Pancreas (tissue), 10 donors: Measurements from ENCODE around the gene NEMF. TPM values are rescaled to one million over a fixed set of nuclear protein-coding genes. Genes with fewer than 3 reads are reported as not detected.

Experiments
- ATAC-seq, 4 donors: fragments of 200-7000 bp; cut with Tn5 transposase; one replicate each; pipeline versions ENCODE4 v1.8.0 to v1.9.1; 2020; ENCODE audit warnings: mild to moderate bottlenecking in 4 of 4, moderate library complexity in 4 of 4
- DNase-seq, 6 donors: peaks; one replicate each; pipeline ENCODE4 v3.0.0-alpha.2; 2020
- FAIRE-seq: peaks from 2 replicates; lab custom pipeline; 2012; peaks lifted over from hg19 to GRCh38; lab: Jason Lieb, UNC
- H3K27ac ChIP-seq, 4 donors: fragments of 200-600 bp; sonication (generic); 1 replicate in 3 of 4; 2 replicates in 1 of 4; pipeline versions ENCODE4 v1.5.0 to v1.8.0; 2020
- H3K27me3 ChIP-seq, 4 donors: fragments of 200-600 bp; one replicate each; pipeline ENCODE4 v1.8.0; 2021
- H3K36me3 ChIP-seq, 3 donors: fragments of 200-600 bp; sonication (generic) in 1 of 3; one replicate each; pipeline versions ENCODE4 v1.5.0 to v1.8.0; 2020 to 2021
- H3K4me1 ChIP-seq, 3 donors: fragments of 200-600 bp; one replicate each; pipeline ENCODE4 v1.8.0; 2021
- H3K4me3 ChIP-seq, 4 donors: fragments of 200-600 bp; sonication (generic) in 2 of 4; one replicate each; pipeline versions ENCODE4 v1.5.0 to v1.8.0; 2020 to 2021
- H3K9me3 ChIP-seq, 4 donors: fragments of 200-600 bp; one replicate each; pipeline ENCODE4 v1.8.0; 2021
- WGBS, 2 donors: extraction: QIAGEN DNeasy Blood & Tissue Kit; methylation state at CpG; one replicate each; pipeline ENCODE4 v1.1.7; 2013; 5-methylcytosine and 5-hydroxymethylcytosine counted together
- intact Hi-C, 3 donors: fragments of 100-400 bp; cut with DNase I; formaldehyde crosslinking; loops; one replicate each; pipeline versions ENCODE4 v1.11.1 to v1.14.2; 2022
- polyA plus RNA-seq, 2 donors: library from polyadenylated mRNA; stranded (reverse); fragments of 200-250 nt; gene quantifications; one replicate each; pipeline ENCODE4 v1.2.3, GENCODE V29; 2013
- total RNA-seq, 6 donors: library from RNA; stranded (reverse); fragmentation: NEBNext Ultra II Directional in 4 of 6; extraction: Animal tissue kit (Norgen Biotek cat#: 25700) in 4 of 6; gene quantifications; one replicate each; pipeline versions ENCODE4 v1.2.1 to v1.2.4, GENCODE V29; 2021 to 2023
- TF ChIP-seq, protein P1 (sequence below), 4 donors: fragments of 200-600 bp; sonication (generic) in 3 of 4; IDR thresholded peaks; one replicate each; pipeline versions ENCODE4 v1.5.0 to v1.8.0; 2021; ENCODE audit warnings: antibody characterized with exemption in 4 of 4
- donor health status: healthy with polysubstance abuse.
- donor health status: DM: no; HTN: no; CAD: no; lungs with moderate emphysema.
- donor health status: DM: no; HTN: no; CAD: no.
- donor health status: control.
- donor health status: control.
- donor health status: Bipolar disorder and iron deficiency.
- donor health status: DM: yes; HTN: yes; CAD: no.
- donor health status: DM: no; HTN: no; CAD: no.
- donor health status: DM: no; HTN: no; CAD: no.
- donor health status: DM: yes; HTN: yes; CAD: no.

NEMF gene
- total and polyA plus RNA-seq, 8 donors: 17.6 to 32.4 (median 22.1) TPM

- peak in 4 of 6 donors; percentile 20 to 86 (median 68) for DNase-seq
- H3K4me1 ChIP-seq: peaks cover 17 to 43% (median 37%) of the 10 kb centered on the region in 3 donors
- no peaks in the 10 kb centered on the region for H3K9me3 ChIP-seq
- WGBS, 2 donors: 0% methylated on average over 62 to 85 of the region's 85 CpGs
- peak overlapping the region; percentile 92 to 100 (median 98) for H3K4me3 ChIP-seq
- H3K27ac ChIP-seq: peak overlapping the region; percentile 95 to 100 (median 99)
- no peaks in the 10 kb centered on the region for H3K27me3 ChIP-seq
- ATAC-seq: peak; percentile 67 to 78 (median 70)
- intact Hi-C loops: loop anchor here in 1 of 3 donors (10.0 kb wide), 1 partner anchor 111 kb away; no protein-coding TSS in a partner anchor
- FAIRE-seq: no peak
- H3K36me3 ChIP-seq: peaks cover 0 to 6% (median 0%) of the 10 kb centered on the region in 3 donors
- TF ChIP-seq, protein P1, sequence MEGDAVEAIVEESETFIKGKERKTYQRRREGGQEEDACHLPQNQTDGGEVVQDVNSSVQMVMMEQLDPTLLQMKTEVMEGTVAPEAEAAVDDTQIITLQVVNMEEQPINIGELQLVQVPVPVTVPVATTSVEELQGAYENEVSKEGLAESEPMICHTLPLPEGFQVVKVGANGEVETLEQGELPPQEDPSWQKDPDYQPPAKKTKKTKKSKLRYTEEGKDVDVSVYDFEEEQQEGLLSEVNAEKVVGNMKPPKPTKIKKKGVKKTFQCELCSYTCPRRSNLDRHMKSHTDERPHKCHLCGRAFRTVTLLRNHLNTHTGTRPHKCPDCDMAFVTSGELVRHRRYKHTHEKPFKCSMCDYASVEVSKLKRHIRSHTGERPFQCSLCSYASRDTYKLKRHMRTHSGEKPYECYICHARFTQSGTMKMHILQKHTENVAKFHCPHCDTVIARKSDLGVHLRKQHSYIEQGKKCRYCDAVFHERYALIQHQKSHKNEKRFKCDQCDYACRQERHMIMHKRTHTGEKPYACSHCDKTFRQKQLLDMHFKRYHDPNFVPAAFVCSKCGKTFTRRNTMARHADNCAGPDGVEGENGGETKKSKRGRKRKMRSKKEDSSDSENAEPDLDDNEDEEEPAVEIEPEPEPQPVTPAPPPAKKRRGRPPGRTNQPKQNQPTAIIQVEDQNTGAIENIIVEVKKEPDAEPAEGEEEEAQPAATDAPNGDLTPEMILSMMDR (IDR thresholded peaks at IDR 0.05): no peak
These were observed 41.0 kb upstream of the NEMF start for GRCh38 chr14:49893309-49894213.

DNA sequence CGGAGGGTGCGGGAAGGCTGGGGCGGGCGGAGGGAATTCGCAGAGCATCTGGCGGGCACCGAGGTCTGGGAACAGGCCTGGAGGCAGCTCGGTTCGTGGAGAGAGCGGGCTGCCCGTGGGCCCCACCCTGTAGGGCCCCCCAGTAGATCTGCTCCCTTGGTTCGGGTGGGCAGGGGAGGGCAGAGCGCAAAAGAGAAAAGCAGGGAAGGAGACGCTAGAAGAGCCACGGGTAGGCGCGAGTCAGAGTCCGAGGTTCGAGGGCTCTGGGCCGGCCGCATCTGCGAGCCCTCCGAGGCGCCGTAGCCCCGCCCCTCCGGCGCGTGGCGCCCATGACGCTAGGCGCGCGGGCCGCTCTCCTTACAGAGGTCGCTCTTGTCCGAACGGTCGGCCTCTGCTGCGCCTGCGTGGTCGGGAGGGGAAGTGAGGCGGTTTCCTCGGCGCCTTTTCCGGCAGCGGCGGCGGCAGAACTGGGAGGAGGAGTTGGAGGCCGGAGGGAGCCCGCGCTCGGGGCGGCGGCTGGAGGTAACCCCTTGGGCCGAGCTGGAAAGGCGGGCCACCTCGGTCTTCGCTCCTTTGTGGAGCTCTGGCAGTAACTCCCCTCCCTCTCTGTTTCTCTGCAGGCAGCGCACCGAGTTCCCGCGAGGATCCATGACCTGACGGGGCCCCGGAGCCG is 40.2 kb upstream of the NEMF start, which contains the start of gene ARF6:
Gene ARF6, plus strand, starts transcription at position 447 of the 673 bp plus-strand sequence. CDS start 655 bp downstream, outside the sequence.
- Histone ChIP-seq H3K36me3 (peaks cover 0 to 6% (median 0%) of the 10 kb centered on the region in 3 donors), H3K4me1 (peaks cover 17 to 36% (median 31%) of the 10 kb centered on the region in 3 donors), H3K27ac (peak within 1 kb of the TSS; percentile 95 to 100 (median 99)), H3K9me3 (no peaks in the 10 kb centered on the region), H3K4me3 (peak within 1 kb of the TSS; percentile 92 to 100 (median 98)), H3K27me3 (no peaks in the 10 kb centered on the region)
- 0 to 1% methylated on average over 61 to 66 of the region's 66 CpGs for WGBS, 2 donors
- FAIRE-seq: no peak
- TF ChIP-seq, protein P1 (IDR thresholded peaks at IDR 0.05): no peak
- peak; percentile 96 to 98 (median 98) for ATAC-seq
- DNase-seq: peak; percentile 98 to 100 (median 98)
- intact Hi-C loops: loop anchor here in 1 of 3 donors (10.0 kb wide), 1 partner anchor 112 kb away; no protein-coding TSS in a partner anchor

- ATAC-seq (peak; percentile 52 to 69 (median 67)), FAIRE-seq (no peak), DNase-seq (peak in 3 of 6 donors; percentile 59 to 70 (median 65))
- intact Hi-C loops: loop anchor here in 1 of 3 donors (10.0 kb wide), 1 partner anchor 113 kb away; no protein-coding TSS in a partner anchor
- TF ChIP-seq, protein P1 (IDR thresholded peaks at IDR 0.05): no peak
- 1 to 2% methylated on average over 12 of the region's 12 CpGs for WGBS, 2 donors
- Histone ChIP-seq H3K36me3 (peaks cover 0 to 6% (median 0%) of the 10 kb centered on the region in 3 donors), H3K4me1 (peaks cover 13 to 31% (median 26%) of the 10 kb centered on the region in 3 donors), H3K9me3 (no peaks in the 10 kb centered on the region), H3K27me3 (no peaks in the 10 kb centered on the region), H3K4me3 (peak overlapping the region; percentile 92 to 100 (median 98)), H3K27ac (peak overlapping the region; percentile 95 to 100 (median 99))
These were observed 39.7 kb upstream of the NEMF start for GRCh38 chr14:49892301-49892635.

DNA sequence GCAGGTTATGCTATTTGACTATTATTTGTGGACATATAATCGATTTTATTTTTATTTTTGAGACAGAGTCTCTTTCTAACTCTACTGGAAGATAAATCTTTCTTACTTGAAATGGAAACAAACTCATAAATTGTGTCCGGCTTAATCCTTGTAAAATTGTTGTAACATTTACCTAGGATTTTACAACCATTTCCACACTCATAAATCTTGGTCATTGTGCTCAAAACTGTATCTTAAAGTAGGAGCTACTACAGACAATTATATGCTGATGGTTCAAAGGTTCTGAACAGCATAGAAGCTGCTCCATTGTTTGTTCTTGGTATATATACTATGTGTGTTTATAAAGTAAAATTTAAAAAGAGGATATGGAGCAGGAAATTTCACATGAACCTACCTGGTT is 35.7 kb upstream of the NEMF start:
- DNase-seq (no peak), FAIRE-seq (peak; percentile 69), ATAC-seq (no peak)
- Histone ChIP-seq H3K27me3 (no peaks in the 10 kb centered on the region), H3K27ac (no peak overlapping the region), H3K4me1 (peaks cover 0 to 4% (median 0%) of the 10 kb centered on the region in 3 donors), H3K4me3 (no peak overlapping the region), H3K36me3 (no peaks in the 10 kb centered on the region), H3K9me3 (no peaks in the 10 kb centered on the region)
- 65 to 66% methylated on average over 2 of the region's 2 CpGs for WGBS, 2 donors
- intact Hi-C loops: loop anchor here in 1 of 3 donors (10.0 kb wide), 1 partner anchor 217 kb away; no protein-coding TSS in a partner anchor
- TF ChIP-seq, protein P1 (IDR thresholded peaks at IDR 0.05): no peak
